ENCODE data around the gene TMEM88. TPM values are rescaled to one million over a fixed set of nuclear protein-coding genes. Genes with fewer than 3 reads are reported as not detected.

Gene TMEM88
- total RNA-seq, 1 experiment from 2014 or later: 2.8 TPM

DNA sequence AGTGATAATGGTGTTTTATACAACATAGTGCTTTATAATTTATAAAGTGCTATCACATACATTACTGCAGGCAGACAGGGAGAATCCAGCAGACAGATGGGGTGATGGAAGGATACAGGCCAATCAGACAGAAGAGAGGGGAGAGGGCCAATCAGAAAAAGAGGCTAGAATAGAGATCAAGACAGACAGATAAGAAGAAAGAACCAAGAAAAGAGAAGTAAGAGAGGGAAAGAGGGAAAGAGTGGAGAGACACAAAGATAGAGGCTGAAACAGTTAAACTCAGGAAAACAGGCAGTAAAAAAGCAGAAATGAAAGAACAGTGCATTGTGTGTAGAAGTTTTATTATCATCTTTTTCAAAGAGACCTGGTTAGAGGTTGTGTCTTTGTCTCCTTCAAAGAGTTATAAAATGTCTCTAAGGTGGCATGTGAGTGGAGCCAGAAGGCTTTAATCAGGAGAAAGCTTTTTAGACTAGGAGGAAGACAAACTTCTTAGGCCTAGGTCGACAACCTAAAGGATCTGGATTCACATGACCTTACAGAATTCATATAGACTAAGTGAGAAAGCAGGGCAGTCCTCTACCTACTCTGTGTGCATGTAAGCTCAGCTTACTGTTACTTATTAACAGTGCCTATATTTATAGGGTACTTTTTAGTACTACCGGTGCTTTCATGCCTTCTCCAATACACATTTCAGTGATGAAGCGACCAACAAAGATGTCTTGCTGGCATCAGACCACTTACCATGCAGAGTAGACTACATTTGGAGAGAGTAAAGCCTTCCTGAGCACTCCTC is 25.4 kb downstream of the TMEM88 start:
- RAD21 ChIA-PET (ENCODE audit: low non-redundant PET in 1 of 2, low total read pairs in 2 of 2, uncharacterized antibody in 2 of 2, unreplicated experiment in 2 of 2): no interaction called here
- H3K79me2 ChIP-seq (ENCODE audit: insufficient read depth, low read length): no peaks in the 10 kb centered on the region
- no peak overlapping the region for H3K4me3 ChIP-seq (replicated peaks in 1 of 2; ENCODE audit: low read depth in 1 of 2, low read length in 2 of 2)
- DNase-seq (ENCODE audit: low read depth, low spot score) (no peak), ATAC-seq (no peak)
- BruUV-seq (replicated peaks): no TSS peak
- H3K9me3 ChIP-seq (ENCODE audit: control insufficient read depth in 1 of 2, insufficient read depth in 1 of 2, low read depth in 1 of 2, low read length in 2 of 2): no peaks in the 10 kb centered on the region
- peaks cover 9% of the 10 kb centered on the region in 2 experiments for H3K4me1 ChIP-seq (ENCODE audit: control insufficient read depth in 1 of 2, insufficient read depth in 2 of 2, low read length in 2 of 2)
- no peaks in the 10 kb centered on the region for H3K27me3 ChIP-seq (ENCODE audit: insufficient read depth, low read length)
- no peak overlapping the region for H2AFZ ChIP-seq (ENCODE audit: low read depth, low read length, poor library complexity, severe bottlenecking)
- intact Hi-C loops (cut with micrococcal nuclease): no loop called here
- no peak overlapping the region for H3K4me2 ChIP-seq (ENCODE audit: low read length)
- H3K27ac ChIP-seq (ENCODE audit: low read depth, low read length): no peak overlapping the region
- no peak overlapping the region for H3K9ac ChIP-seq (ENCODE audit: low read length)
- POLR2A ChIA-PET: no interaction called here
- H3K9me2 ChIP-seq (ENCODE audit: insufficient read depth): no peaks in the 10 kb centered on the region
- peaks cover 0 to 3% of the 10 kb centered on the region in 2 experiments; a peak in 2 of 4 replicates for H3K36me3 ChIP-seq (ENCODE audit: control insufficient read depth in 1 of 2, insufficient read depth in 2 of 2, low read length in 2 of 2)
- CTCF ChIA-PET: no interaction called here
- H4K20me1 ChIP-seq (ENCODE audit: insufficient read depth): no peaks in the 10 kb centered on the region
- TF ChIP-seq CBX3 (IDR thresholded peaks at IDR 0.05; ENCODE audit: low read depth) (no peak), SP1 (IDR thresholded peaks at IDR 0.05; ENCODE audit: low read depth) (no peak), SRF (IDR thresholded peaks at IDR 0.05; ENCODE audit: low read depth) (no peak), JUND (IDR thresholded peaks at IDR 0.05) (no peak), ZFX (IDR thresholded peaks at IDR 0.05) (no peak), ELF1 (IDR thresholded peaks at IDR 0.05; ENCODE audit: borderline replicate concordance, low read depth) (no peak), EZH2 (IDR thresholded peaks at IDR 0.05) (no peak), EZH2phosphoT487 (IDR thresholded peaks at IDR 0.05; ENCODE audit: borderline replicate concordance) (no peak), POLR2A (IDR thresholded peaks at IDR 0.05; ENCODE audit: borderline replicate concordance, extremely low read depth, insufficient read depth, insufficient read length) (no peak), FOSL1 (IDR thresholded peaks at IDR 0.05; ENCODE audit: low read depth) (no peak), ZNF274 (IDR thresholded peaks at IDR 0.05; ENCODE audit: low read depth, low read length) (no peak), CEBPB (IDR thresholded peaks at IDR 0.05; ENCODE audit: low read depth) (no peak), SIN3A (IDR thresholded peaks at IDR 0.05; ENCODE audit: low read depth) (no peak), EGR1 (IDR thresholded peaks at IDR 0.05; ENCODE audit: low read depth) (no peak), RAD21 (IDR thresholded peaks at IDR 0.05; ENCODE audit: low read depth) (no peak), POLR2AphosphoS5 (IDR thresholded peaks at IDR 0.05; ENCODE audit: low read depth, low read length) (no peak)
- TF ChIP-seq, protein P1, sequence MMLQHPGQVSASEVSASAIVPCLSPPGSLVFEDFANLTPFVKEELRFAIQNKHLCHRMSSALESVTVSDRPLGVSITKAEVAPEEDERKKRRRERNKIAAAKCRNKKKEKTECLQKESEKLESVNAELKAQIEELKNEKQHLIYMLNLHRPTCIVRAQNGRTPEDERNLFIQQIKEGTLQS (IDR thresholded peaks at IDR 0.05): no peak
- TF ChIP-seq, protein P2, sequence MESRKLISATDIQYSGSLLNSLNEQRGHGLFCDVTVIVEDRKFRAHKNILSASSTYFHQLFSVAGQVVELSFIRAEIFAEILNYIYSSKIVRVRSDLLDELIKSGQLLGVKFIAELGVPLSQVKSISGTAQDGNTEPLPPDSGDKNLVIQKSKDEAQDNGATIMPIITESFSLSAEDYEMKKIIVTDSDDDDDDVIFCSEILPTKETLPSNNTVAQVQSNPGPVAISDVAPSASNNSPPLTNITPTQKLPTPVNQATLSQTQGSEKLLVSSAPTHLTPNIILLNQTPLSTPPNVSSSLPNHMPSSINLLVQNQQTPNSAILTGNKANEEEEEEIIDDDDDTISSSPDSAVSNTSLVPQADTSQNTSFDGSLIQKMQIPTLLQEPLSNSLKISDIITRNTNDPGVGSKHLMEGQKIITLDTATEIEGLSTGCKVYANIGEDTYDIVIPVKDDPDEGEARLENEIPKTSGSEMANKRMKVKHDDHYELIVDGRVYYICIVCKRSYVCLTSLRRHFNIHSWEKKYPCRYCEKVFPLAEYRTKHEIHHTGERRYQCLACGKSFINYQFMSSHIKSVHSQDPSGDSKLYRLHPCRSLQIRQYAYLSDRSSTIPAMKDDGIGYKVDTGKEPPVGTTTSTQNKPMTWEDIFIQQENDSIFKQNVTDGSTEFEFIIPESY (IDR thresholded peaks at IDR 0.05; ENCODE audit: extremely low read depth, insufficient replicate concordance, low read length): no peak
- TF ChIP-seq, protein P3, sequence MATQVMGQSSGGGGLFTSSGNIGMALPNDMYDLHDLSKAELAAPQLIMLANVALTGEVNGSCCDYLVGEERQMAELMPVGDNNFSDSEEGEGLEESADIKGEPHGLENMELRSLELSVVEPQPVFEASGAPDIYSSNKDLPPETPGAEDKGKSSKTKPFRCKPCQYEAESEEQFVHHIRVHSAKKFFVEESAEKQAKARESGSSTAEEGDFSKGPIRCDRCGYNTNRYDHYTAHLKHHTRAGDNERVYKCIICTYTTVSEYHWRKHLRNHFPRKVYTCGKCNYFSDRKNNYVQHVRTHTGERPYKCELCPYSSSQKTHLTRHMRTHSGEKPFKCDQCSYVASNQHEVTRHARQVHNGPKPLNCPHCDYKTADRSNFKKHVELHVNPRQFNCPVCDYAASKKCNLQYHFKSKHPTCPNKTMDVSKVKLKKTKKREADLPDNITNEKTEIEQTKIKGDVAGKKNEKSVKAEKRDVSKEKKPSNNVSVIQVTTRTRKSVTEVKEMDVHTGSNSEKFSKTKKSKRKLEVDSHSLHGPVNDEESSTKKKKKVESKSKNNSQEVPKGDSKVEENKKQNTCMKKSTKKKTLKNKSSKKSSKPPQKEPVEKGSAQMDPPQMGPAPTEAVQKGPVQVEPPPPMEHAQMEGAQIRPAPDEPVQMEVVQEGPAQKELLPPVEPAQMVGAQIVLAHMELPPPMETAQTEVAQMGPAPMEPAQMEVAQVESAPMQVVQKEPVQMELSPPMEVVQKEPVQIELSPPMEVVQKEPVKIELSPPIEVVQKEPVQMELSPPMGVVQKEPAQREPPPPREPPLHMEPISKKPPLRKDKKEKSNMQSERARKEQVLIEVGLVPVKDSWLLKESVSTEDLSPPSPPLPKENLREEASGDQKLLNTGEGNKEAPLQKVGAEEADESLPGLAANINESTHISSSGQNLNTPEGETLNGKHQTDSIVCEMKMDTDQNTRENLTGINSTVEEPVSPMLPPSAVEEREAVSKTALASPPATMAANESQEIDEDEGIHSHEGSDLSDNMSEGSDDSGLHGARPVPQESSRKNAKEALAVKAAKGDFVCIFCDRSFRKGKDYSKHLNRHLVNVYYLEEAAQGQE (IDR thresholded peaks at IDR 0.05; ENCODE audit: low read depth): no peak

All from HCT116 (cell line).